ENCODE data around the gene ETFA.

DNA sequence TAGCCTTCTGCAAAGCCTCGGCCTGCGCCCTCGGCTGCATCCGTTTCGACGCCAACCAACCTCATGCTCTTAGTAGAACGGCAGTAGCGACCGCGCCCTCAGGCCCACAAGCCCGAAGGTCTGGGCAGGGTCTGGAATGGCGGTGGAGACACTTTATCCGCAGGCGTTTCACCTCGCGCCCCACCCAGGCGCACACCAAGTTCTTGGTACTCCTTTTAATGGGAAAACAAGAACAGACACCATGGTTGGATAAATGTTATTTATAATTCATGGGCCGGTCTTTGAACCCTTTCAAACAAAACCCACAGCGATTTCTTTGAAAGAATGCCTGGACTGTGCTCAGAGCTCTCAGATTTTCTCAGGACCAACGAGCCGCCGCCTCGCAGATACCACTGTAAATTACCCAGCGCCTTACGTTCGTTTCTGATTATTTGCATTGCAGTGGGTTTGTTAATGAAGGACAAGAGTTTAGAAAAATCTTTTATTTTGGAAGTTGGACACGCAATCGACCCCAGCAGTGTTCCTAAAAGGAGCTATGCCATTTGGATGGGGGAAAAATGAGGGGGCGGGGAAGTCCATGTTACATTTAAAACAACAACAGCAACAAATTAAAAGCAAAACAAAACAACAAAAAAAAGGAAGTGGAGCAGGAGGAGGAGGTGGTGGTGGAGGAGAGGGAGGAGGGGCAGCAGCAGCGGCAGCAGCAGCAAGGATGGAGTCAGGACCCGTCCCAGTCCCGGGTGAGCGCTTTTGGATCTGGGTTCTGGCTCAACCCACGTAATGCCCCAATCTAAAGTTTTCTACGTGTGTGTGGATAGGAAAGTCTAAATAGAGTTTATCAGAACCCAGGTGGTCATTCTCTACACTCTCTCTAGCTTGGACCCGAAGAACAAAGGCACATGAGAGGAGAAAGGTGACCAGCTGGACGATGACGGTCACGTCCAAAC is 24.3 kb upstream of the ETFA start:
- TF ChIP-seq NFE2L2 (conservative IDR thresholded peaks at IDR 0.05; ENCODE audit: low read length) (no peak), POLR2A (IDR thresholded peaks at IDR 0.05; ENCODE audit: low read length) (peak; percentile 44; the same call in 1 of the 2 replicates)

All from A549 (cell line).